Measurements from ENCODE around the gene GSPT1. TPM values are rescaled to one million over a fixed set of nuclear protein-coding genes. Genes with fewer than 3 reads are reported as not detected.

GSPT1 gene
- polyA plus RNA-seq, 1 donor from 2014 or later, result 31.3 TPM

GRCh38 chr16:11913425-11914079 lies 2.2 kb downstream of the GSPT1 start:
- no peak for TF ChIP-seq REST (IDR thresholded peaks at IDR 0.05; ENCODE audit: borderline replicate concordance)
- no peak for TF ChIP-seq CTCF (IDR thresholded peaks at IDR 0.05; ENCODE audit: poor library complexity, severe bottlenecking)
- TF ChIP-seq TAF1 (IDR thresholded peaks at IDR 0.05; ENCODE audit: low read depth), result no peak
- no peak for TF ChIP-seq MXI1 (conservative IDR thresholded peaks at IDR 0.05; ENCODE audit: poor library complexity, severe bottlenecking)
- TF ChIP-seq POLR2AphosphoS5 (IDR thresholded peaks at IDR 0.05), result no peak
- no peak for TF ChIP-seq EP300 (conservative IDR thresholded peaks at IDR 0.05; ENCODE audit: poor library complexity, severe bottlenecking)
- TF ChIP-seq RAD21 (conservative IDR thresholded peaks at IDR 0.05), result no peak
- no peak for TF ChIP-seq SMC3 (conservative IDR thresholded peaks at IDR 0.05; ENCODE audit: poor library complexity)
- no peak for TF ChIP-seq EZH2 (IDR thresholded peaks at IDR 0.05; ENCODE audit: borderline replicate concordance, insufficient read depth, low read length, poor library complexity, severe bottlenecking)
- H3K27me3 ChIP-seq (ENCODE audit: insufficient read depth, low read depth, low read length), result no peaks in the 10 kb centered on the region
- H4K20me1 ChIP-seq (ENCODE audit: insufficient read depth), result no peaks in the 10 kb centered on the region
- H2AFZ ChIP-seq (ENCODE audit: low read depth, low read length), result no peak overlapping the region
- peaks cover 51% of the 10 kb centered on the region for H3K79me2 ChIP-seq (replicated peaks; ENCODE audit: insufficient read depth, low read length)
- peak overlapping the region; percentile 85 for H3K4me3 ChIP-seq (ENCODE audit: low read length)
- H3K9me3 ChIP-seq (ENCODE audit: low read length), result no peaks in the 10 kb centered on the region
- no peak overlapping the region for H3K27ac ChIP-seq (ENCODE audit: low read length)
- peak overlapping the region; percentile 94 for H3K4me2 ChIP-seq (ENCODE audit: low read length)
- no peaks in the 10 kb centered on the region for H3K9me2 ChIP-seq (ENCODE audit: insufficient read depth, low read length)
- no peak overlapping the region for H3K9ac ChIP-seq (ENCODE audit: low read length)
- no peaks in the 10 kb centered on the region for H3K36me3 ChIP-seq (ENCODE audit: insufficient read depth, low read length)
- H3F3A ChIP-seq (ENCODE audit: insufficient read depth, low read length, poor library complexity, severe bottlenecking), result no peaks in the 10 kb centered on the region

- H3K9me2 ChIP-seq (ENCODE audit: insufficient read depth, low read length), result no peaks in the 10 kb centered on the region
- H3F3A ChIP-seq (ENCODE audit: insufficient read depth, low read length, poor library complexity, severe bottlenecking), result peaks cover 4% of the 10 kb centered on the region
- TF ChIP-seq POLR2AphosphoS5 (IDR thresholded peaks at IDR 0.05), result no peak
- no peak for TF ChIP-seq RAD21 (conservative IDR thresholded peaks at IDR 0.05)
- no peak for TF ChIP-seq REST (IDR thresholded peaks at IDR 0.05; ENCODE audit: borderline replicate concordance)
- TF ChIP-seq TAF1 (IDR thresholded peaks at IDR 0.05; ENCODE audit: low read depth), result no peak
- TF ChIP-seq EZH2 (IDR thresholded peaks at IDR 0.05; ENCODE audit: borderline replicate concordance, insufficient read depth, low read length, poor library complexity, severe bottlenecking), result no peak
- no peak for TF ChIP-seq EP300 (conservative IDR thresholded peaks at IDR 0.05; ENCODE audit: poor library complexity, severe bottlenecking)
- no peak for TF ChIP-seq SMC3 (conservative IDR thresholded peaks at IDR 0.05; ENCODE audit: poor library complexity)
- no peak for TF ChIP-seq MXI1 (conservative IDR thresholded peaks at IDR 0.05; ENCODE audit: poor library complexity, severe bottlenecking)
- no peak for TF ChIP-seq CTCF (IDR thresholded peaks at IDR 0.05; ENCODE audit: poor library complexity, severe bottlenecking)
- no peaks in the 10 kb centered on the region for H3K27me3 ChIP-seq (ENCODE audit: insufficient read depth, low read depth, low read length)
- no peak overlapping the region for H2AFZ ChIP-seq (ENCODE audit: low read depth, low read length)
- H3K4me3 ChIP-seq (ENCODE audit: low read length), result no peak overlapping the region
- no peaks in the 10 kb centered on the region for H3K36me3 ChIP-seq (ENCODE audit: insufficient read depth, low read length)
- H3K79me2 ChIP-seq (replicated peaks; ENCODE audit: insufficient read depth, low read length), result peaks cover 73% of the 10 kb centered on the region
- H3K9ac ChIP-seq (ENCODE audit: low read length), result no peak overlapping the region
- H3K9me3 ChIP-seq (ENCODE audit: low read length), result no peaks in the 10 kb centered on the region
- no peak overlapping the region for H3K4me2 ChIP-seq (ENCODE audit: low read length)
- H3K27ac ChIP-seq (ENCODE audit: low read length), result no peak overlapping the region
- H4K20me1 ChIP-seq (ENCODE audit: insufficient read depth), result no peaks in the 10 kb centered on the region
Observed at GRCh38 chr16:11909653-11910545, 5.9 kb downstream of the GSPT1 start.

All from neural cell (in vitro differentiated cells).